T-helper 2 cell treated with Interferon-gamma antibody and Interleukin-4, amounts not matched to agents 100 ng/mL and 5 ng/mL, for 36 hours (primary cell): ENCODE data around the gene CA12. TPM values are rescaled to one million over a fixed set of nuclear protein-coding genes. Genes with fewer than 3 reads are reported as not detected.

Experiments used
- intact Hi-C: fragments of 100-400 bp; cut with micrococcal nuclease; formaldehyde crosslinking; loops from one replicate; pipeline ENCODE4 v1.15.1; 2023
- total RNA-seq: library from RNA; stranded (reverse); gene quantifications from 2 replicates; pipeline ENCODE4 v1.2.3, GENCODE V29; 2022

CA12 gene
- total RNA-seq, 1 donor from 2014 or later = not detected

DNA sequence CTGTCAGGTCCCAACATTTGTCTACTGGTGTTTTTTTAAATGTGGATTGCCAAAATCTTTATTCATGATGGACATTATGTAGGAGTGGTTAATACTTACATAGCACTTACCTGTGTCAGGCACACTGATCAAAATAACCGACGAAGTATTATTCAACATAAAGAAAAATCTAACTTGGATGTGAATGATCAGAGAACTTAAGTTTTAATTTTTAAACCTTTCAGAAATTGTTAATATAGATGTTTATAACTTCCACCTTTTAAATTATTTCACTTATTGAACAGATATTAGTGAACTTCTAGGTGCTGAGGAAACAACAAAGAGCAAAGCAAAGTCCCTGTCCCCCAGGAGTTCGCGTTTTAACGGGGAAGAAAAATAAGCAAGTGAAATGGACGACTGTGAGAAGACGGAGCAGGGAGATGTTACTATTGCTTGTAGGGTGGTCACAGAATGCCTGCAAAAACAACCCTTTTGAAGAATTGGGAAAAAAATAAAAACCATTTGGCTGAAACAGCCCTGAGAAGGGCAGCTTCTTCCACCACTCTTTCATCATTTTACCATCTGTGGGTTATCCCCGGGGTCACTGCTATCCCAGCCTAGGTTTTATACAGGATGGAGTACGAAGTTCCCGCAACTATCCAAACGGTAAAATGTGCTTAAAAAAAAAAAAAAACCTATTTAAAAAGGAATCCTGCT lies 105.2 kb downstream of the CA12 start:
- intact Hi-C loops = loop anchor here (1.0 to 10.0 kb wide), 3 partner anchors 84 to 228 kb away; partner anchors contain the start of genes RPS27L and USP3

DNA sequence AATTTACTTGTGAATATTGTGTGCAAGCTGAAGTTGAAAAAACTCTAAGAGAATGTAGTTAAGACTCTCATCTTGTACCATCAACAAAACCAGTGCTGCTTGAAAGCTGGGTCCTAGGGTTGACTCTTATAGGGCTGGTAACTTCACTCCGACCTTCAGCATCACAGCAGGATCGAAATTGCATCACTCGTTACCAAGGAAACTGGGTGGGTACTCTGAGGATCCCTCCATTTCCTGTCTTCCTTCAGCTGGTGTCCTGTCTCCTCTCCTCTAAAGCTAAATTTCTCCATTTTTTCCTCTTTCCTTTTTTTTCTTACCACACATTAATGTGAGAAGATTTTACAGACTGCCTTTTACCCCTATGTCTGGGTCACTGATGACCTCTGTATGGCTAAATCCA lies 107.2 kb downstream of the CA12 start:
- intact Hi-C loops = loop anchor here (10.0 kb wide), 1 partner anchor 230 kb away; the partner anchor contains the start of gene USP3

Other genes with a start within 250 kb of the CA12 start
- 206 and 215 TPM in 2 replicates for gene RPS27L, start 224.4 kb downstream of the CA12 start, total RNA-seq
- 111 and 120 TPM in 2 replicates for gene RAB8B, start 192.2 kb downstream of the CA12 start, total RNA-seq
- gene APH1B, start 104.2 kb downstream of the CA12 start, total RNA-seq = 13.1 and 13.6 TPM in 2 replicates
- gene USP3, start 122.7 kb upstream of the CA12 start, total RNA-seq = 58.0 and 58.1 TPM in 2 replicates
- gene FBXL22, start 215.5 kb upstream of the CA12 start, total RNA-seq = 0.41 and 0.73 TPM in 2 replicates